Limb (tissue), 2 donors: ENCODE results near the gene SCAMP1.

Experiments
- DNase-seq, 2 donors: peaks; one replicate each; pipeline ENCODE4 v3.0.0-alpha.2; 2016; ENCODE audit errors: extremely low spot score in 2 of 2

The SCAMP1 gene

GRCh38 chr5:78511121-78511906, 150.9 kb downstream of the SCAMP1 start:
- no peak for DNase-seq

- DNase-seq: no peak
Measured at GRCh38 chr5:78512435-78512834, 152.0 kb downstream of the SCAMP1 start.

- no peak for DNase-seq
Measured at GRCh38 chr5:78513441-78513840, 153.0 kb downstream of the SCAMP1 start.

GRCh38 chr5:78514427-78515330, 154.3 kb downstream of the SCAMP1 start:
- no peak for DNase-seq

GRCh38 chr5:78515670-78516069, 155.3 kb downstream of the SCAMP1 start:
- no peak for DNase-seq

- DNase-seq: peak; percentile 57 to 77
Measured at GRCh38 chr5:78518365-78519197, 158.2 kb downstream of the SCAMP1 start.

- no peak for DNase-seq
Measured at GRCh38 chr5:78519198-78519941, 159.0 kb downstream of the SCAMP1 start.

GRCh38 chr5:78521455-78521854, 161.0 kb downstream of the SCAMP1 start:
- DNase-seq: no peak

- DNase-seq: no peak
Measured at GRCh38 chr5:78522476-78523260, 162.3 kb downstream of the SCAMP1 start.

GRCh38 chr5:78523314-78524193, 163.1 kb downstream of the SCAMP1 start:
- DNase-seq: no peak

GRCh38 chr5:78526049-78526525, 165.7 kb downstream of the SCAMP1 start:
- DNase-seq: no peak

GRCh38 chr5:78527054-78527859, 166.8 kb downstream of the SCAMP1 start:
- DNase-seq: peak in 1 of 2 donors; percentile 79

- no peak for DNase-seq
Measured at GRCh38 chr5:78527925-78528324, 167.5 kb downstream of the SCAMP1 start.
